Gastrocnemius medialis (tissue), 4 donors: Measurements from ENCODE around the gene SH3BP5. TPM values are rescaled to one million over a fixed set of nuclear protein-coding genes. Genes with fewer than 3 reads are reported as not detected.

ENCODE experiments used
- ATAC-seq, 2 donors: fragments of 150-250 bp; one replicate each; pipeline ENCODE4 v1.9.1; 2016
- DNase-seq, 2 donors: peaks; one replicate each; pipeline ENCODE4 v3.0.0-alpha.2; 2019
- H3K27ac ChIP-seq, 4 donors: fragments of 200-600 bp; sonication (generic); 1 replicate in 1 of 4; 2 replicates in 3 of 4; pipeline ENCODE4 v1.5.1; 2016 to 2018; ENCODE audit warnings: mild to moderate bottlenecking in 2 of 4, moderate library complexity in 1 of 4
- H3K27me3 ChIP-seq, 3 donors: fragments of 200-600 bp; sonication (generic) in 2 of 3; 1 replicate in 1 of 3; 2 replicates in 2 of 3; pipeline versions ENCODE4 v1.5.1 to v1.6.0; 2016 to 2019; ENCODE audit warnings: mild to moderate bottlenecking in 1 of 3, moderate library complexity in 1 of 3
- H3K36me3 ChIP-seq, 2 donors: fragments of 200-600 bp; sonication (generic) in 1 of 2; one replicate each; pipeline ENCODE4 v1.5.1; 2017 to 2018
- H3K4me1 ChIP-seq, 2 donors: fragments of 200-600 bp; sonication (generic) in 1 of 2; one replicate each; pipeline ENCODE4 v1.5.1; 2016 to 2017; ENCODE audit warnings: mild to moderate bottlenecking in 2 of 2
- H3K4me3 ChIP-seq, 4 donors: fragments of 200-600 bp; sonication (generic) in 3 of 4; 1 replicate in 1 of 4; 2 replicates in 3 of 4; pipeline ENCODE4 v1.5.1; 2016 to 2019; ENCODE audit warnings: mild to moderate bottlenecking in 2 of 4
- H3K9me3 ChIP-seq, 3 donors: fragments of 200-600 bp; sonication (generic) in 2 of 3; 1 replicate in 1 of 3; 2 replicates in 2 of 3; pipeline ENCODE4 v1.5.1; 2016 to 2019
- POLR2A ChIP-seq, 2 donors: fragments of 450-650 bp; IDR thresholded peaks; one replicate each; pipeline ENCODE4 v1.6.1; 2017; ENCODE audit warnings: antibody characterized with exemption in 2 of 2, mild to moderate bottlenecking in 2 of 2, moderate library complexity in 2 of 2
- in situ Hi-C, 4 donors: fragments of 200-750 bp; cut with MboI; loops; one replicate each; pipeline versions ENCODE4 v1.15.0 to v1.8.0; 2017; ENCODE audit warnings: low sequenced_read_pairs in 4 of 4
- intact Hi-C: fragments of 100-400 bp; cut with DNase I; formaldehyde crosslinking; loops from one replicate; pipeline ENCODE4 v1.15.1; 2023; ENCODE audit warnings: low total_unique reads
- total RNA-seq, 4 donors: library from RNA; depleted of rRNA; stranded (reverse); fragments of >200 nt; gene quantifications; one replicate each; pipeline versions ENCODE4 v1.1.0 to v1.2.3, GENCODE V29; 2016
- TF ChIP-seq, protein P1 (sequence below), 5 experiments: fragments of 450-650 bp in 3 of 5; fragments of 200-600 bp in 2 of 5; sonication (generic) in 2 of 5; IDR thresholded peaks in 4 of 5; conservative IDR thresholded peaks in 1 of 5; 1 replicate in 4 of 5; 2 replicates in 1 of 5; pipeline ENCODE4 v1.5.1; 2016 to 2019; ENCODE audit warnings: antibody characterized with exemption in 5 of 5, mild to moderate bottlenecking in 3 of 5, moderate library complexity in 3 of 5

Gene SH3BP5
- total RNA-seq, 4 donors from 2014 or later = 31.5 to 111 (median 75.5) TPM

DNA sequence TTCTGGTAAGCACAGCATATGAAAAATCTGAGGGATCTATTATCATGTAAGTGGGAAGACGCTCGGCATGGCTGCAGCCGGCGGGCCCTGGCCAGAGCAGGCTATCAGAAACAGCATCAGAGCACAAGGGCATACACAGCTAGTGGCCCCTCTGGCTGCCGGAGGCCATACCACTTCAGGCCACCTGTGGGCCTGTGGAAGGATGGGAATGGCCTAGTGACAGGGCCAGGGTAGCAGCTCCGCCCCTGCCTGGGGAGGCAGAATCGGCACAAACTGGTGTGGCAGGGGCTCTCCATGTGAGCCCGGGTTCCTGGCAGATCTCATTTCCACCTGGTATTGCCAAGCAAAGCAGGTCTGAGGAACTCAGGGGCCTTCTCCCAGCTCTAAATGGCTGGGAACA is 46.4 kb downstream of the SH3BP5 start:
- H3K9me3 ChIP-seq = no peaks in the 10 kb centered on the region
- H3K4me3 ChIP-seq = no peak overlapping the region
- no peaks in the 10 kb centered on the region for H3K36me3 ChIP-seq
- DNase-seq (no peak), ATAC-seq (no peak)
- no peaks in the 10 kb centered on the region for H3K27me3 ChIP-seq
- H3K27ac ChIP-seq = peak overlapping the region; percentile 76 to 81 (median 79)
- in situ Hi-C loops = no loop called here
- intact Hi-C loops = loop anchor here (2.0 kb wide), 1 partner anchor 39 kb away; no protein-coding TSS in a partner anchor
- H3K4me1 ChIP-seq = peaks cover 39 to 44% of the 10 kb centered on the region in 2 donors
- TF ChIP-seq, protein P1, sequence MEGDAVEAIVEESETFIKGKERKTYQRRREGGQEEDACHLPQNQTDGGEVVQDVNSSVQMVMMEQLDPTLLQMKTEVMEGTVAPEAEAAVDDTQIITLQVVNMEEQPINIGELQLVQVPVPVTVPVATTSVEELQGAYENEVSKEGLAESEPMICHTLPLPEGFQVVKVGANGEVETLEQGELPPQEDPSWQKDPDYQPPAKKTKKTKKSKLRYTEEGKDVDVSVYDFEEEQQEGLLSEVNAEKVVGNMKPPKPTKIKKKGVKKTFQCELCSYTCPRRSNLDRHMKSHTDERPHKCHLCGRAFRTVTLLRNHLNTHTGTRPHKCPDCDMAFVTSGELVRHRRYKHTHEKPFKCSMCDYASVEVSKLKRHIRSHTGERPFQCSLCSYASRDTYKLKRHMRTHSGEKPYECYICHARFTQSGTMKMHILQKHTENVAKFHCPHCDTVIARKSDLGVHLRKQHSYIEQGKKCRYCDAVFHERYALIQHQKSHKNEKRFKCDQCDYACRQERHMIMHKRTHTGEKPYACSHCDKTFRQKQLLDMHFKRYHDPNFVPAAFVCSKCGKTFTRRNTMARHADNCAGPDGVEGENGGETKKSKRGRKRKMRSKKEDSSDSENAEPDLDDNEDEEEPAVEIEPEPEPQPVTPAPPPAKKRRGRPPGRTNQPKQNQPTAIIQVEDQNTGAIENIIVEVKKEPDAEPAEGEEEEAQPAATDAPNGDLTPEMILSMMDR (IDR thresholded peaks at IDR 0.05 in 4 of 5, conservative IDR thresholded peaks at IDR 0.05 in 1 of 5) = no peak

DNA sequence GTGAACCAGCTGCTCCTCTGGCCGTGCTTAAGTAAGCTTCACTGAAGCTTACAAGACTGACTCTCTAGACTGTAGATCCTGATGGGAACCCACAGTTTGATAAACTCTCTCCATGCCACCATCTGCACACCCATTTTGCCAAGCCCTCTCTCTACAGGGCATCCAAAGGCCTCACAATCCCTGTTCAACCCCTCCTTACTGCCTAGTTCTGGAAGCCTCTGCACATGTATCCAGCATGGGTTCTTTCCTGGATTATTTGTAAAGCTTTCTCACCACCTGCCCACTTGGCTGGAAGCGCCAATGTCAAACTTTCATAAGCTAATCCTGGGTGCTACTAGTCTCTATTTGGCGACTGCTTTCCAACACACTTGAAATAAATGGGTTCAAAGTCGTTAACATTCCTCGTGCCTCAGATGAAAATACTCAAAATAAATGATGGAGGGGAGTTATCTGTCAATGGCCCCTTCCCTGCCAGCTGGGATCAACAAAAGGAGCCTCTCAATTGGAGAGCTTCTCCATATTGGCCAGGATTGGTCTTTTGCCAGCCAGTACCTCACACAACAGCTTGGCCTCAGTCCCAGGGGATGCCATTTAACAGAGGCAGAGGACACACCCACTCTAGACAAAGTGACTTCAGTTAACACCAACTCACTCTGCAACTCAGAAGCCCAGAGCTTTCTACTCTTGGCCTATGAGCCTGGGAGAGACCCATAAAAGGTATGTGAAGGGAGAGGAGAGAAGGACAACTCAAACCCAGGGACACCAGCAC is 48.1 kb downstream of the SH3BP5 start:
- DNase-seq (no peak), ATAC-seq (no peak)
- no peaks in the 10 kb centered on the region for H3K36me3 ChIP-seq
- no peaks in the 10 kb centered on the region for H3K9me3 ChIP-seq
- H3K4me3 ChIP-seq = no peak overlapping the region
- no peaks in the 10 kb centered on the region for H3K27me3 ChIP-seq
- no peak for TF ChIP-seq POLR2A (IDR thresholded peaks at IDR 0.05)
- TF ChIP-seq, protein P1 (IDR thresholded peaks at IDR 0.05 in 4 of 5, conservative IDR thresholded peaks at IDR 0.05 in 1 of 5) = no peak
- in situ Hi-C loops = no loop called here
- H3K4me1 ChIP-seq = peaks cover 29 to 41% of the 10 kb centered on the region in 2 donors
- intact Hi-C loops = no loop called here
- H3K27ac ChIP-seq = no peak overlapping the region

DNA sequence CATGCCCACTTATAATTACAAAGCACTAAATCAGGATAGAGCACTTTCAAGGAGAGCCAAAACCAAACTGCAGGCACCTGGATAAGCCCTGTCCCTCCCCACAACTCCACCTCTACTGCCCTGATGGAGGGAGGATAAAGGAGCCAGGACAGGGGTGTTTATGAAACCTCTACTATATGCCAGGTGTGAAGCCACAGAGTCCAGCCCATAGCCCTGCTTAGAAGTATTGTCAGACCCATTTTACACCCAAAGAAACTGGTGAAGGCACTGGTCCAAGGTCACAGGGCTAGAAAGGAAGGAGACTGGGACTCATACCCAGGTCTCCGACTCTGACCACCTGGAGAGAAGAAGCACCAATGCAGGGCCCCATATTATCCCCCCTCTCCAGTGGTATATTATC is 48.7 kb downstream of the SH3BP5 start:
- DNase-seq = no peak
- intact Hi-C loops = no loop called here

DNA sequence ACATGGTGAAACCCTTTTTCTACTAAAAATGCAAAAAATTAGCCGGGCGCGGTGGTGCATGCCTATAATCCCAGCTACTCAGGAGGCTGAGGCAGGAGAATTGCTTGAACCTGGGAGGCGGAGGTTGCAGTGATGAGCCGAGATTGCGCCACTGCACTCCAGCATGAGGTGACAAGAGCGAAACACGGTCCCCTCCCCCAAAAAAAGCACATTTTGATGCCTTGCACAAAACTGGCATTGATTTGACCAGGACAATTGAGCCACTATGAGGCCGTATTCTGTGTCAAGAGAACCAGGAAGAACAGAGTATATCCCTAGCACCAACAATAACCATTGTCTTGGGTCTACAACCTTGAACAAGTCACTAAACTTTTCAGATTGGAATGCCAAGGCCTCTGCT is 50.6 kb downstream of the SH3BP5 start:
- Histone ChIP-seq H3K27ac (no peak overlapping the region), H3K36me3 (no peaks in the 10 kb centered on the region), H3K4me1 (peaks cover 13 to 23% of the 10 kb centered on the region in 2 donors), H3K27me3 (no peaks in the 10 kb centered on the region), H3K9me3 (no peaks in the 10 kb centered on the region), H3K4me3 (no peak overlapping the region)
- intact Hi-C loops = no loop called here
- DNase-seq = no peak
- in situ Hi-C loops = no loop called here
- no peak for TF ChIP-seq POLR2A (IDR thresholded peaks at IDR 0.05)
- TF ChIP-seq, protein P1 (IDR thresholded peaks at IDR 0.05 in 4 of 5, conservative IDR thresholded peaks at IDR 0.05 in 1 of 5) = no peak
- ATAC-seq = no peak

More for the DNA sequence above, 48.7 kb downstream of the SH3BP5 start:
- H3K4me1 ChIP-seq = peaks cover 29 to 41% of the 10 kb centered on the region in 2 donors
- TF ChIP-seq, protein P1 (IDR thresholded peaks at IDR 0.05 in 4 of 5, conservative IDR thresholded peaks at IDR 0.05 in 1 of 5) = no peak
- no peak for TF ChIP-seq POLR2A (IDR thresholded peaks at IDR 0.05)
- H3K9me3 ChIP-seq = no peaks in the 10 kb centered on the region
- no peak for ATAC-seq
- in situ Hi-C loops = no loop called here
- no peak overlapping the region for H3K4me3 ChIP-seq
- H3K27me3 ChIP-seq = no peaks in the 10 kb centered on the region
- H3K27ac ChIP-seq = no peak overlapping the region
- no peaks in the 10 kb centered on the region for H3K36me3 ChIP-seq
